Measurements from ENCODE around the gene PIAS3. TPM values are rescaled to one million over a fixed set of nuclear protein-coding genes. Genes with fewer than 3 reads are reported as not detected.
A peak's percentile ranks its signal among the peaks of the same experiment; 100 is the strongest.

PIAS3 gene
- total RNA-seq, 8 experiments from 2014 or later, result 8.2 to 24.9 (median 18.9) TPM

DNA sequence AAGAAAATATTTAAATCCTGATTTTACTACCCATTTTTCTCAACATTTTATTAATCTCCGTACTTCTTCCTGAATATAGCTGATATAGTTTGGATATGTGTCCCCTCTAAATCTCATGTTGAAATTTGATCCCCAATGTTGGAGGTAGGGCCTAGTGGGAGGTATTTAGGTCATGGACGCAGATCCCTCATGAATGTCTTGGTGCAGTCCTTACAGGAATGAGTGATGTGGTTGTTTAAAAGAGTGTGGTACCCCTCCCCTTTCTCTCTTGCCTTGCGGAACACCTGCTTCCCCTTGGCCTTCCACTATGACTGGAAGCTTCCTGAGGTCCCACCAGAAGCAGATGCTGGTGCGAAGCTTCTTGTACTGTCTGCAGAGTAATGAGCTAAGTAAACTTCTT, 52.5 kb downstream of the PIAS3 start:
- Histone ChIP-seq H3K4me1 (replicated peaks in 1 of 2) (peaks cover 0 to 6% of the 10 kb centered on the region in 2 donors), H3K27ac (no peak overlapping the region), H3K4me3 (no peak overlapping the region)
- WGBS, 10 experiments, result 84 to 100% (median 98%) methylated on average over 2 to 4 of the region's 4 CpGs; no CpG with 5 or more reads in 1 of the 10 experiments
- in situ Hi-C loops (cut with MboI; ENCODE audit: low pct_unique_long_range_greater_than_20kb in 2 of 9, low sequenced_read_pairs in 9 of 9, unreplicated experiment in 9 of 9), result no loop called here
- ATAC-seq (replicated peaks in 6 of 8), result no peak

DNA sequence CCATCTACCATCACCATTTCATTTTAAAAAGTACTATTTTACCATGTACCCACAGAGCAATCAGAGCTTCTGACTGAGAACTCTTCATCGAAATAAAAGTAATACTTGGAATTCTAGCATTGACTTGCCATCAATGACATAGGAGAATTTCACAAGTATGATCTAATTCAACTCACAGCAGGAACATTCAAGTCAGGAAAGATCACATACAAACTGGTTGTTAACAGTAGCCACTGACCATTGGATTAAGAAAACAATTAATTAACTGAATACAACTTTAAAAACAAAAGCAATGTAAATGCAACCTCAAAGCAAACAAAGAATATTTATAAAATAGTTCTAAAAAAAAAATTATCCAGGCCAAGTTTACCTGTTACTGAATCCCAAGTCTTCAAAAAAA, 53.8 kb downstream of the PIAS3 start:
- WGBS, 10 experiments, result 14 to 89% (median 72%) methylated on average over 1 of the region's 1 CpG; no CpG with 5 or more reads in 3 of the 10 experiments
- in situ Hi-C loops (cut with MboI; ENCODE audit: low pct_unique_long_range_greater_than_20kb in 2 of 9, low sequenced_read_pairs in 9 of 9, unreplicated experiment in 9 of 9), result no loop called here
- H3K4me3 ChIP-seq, result no peak overlapping the region
- ATAC-seq (replicated peaks in 6 of 8), result no peak
- peaks cover 0 to 6% of the 10 kb centered on the region in 2 donors for H3K4me1 ChIP-seq (replicated peaks in 1 of 2)
- no peak overlapping the region for H3K27ac ChIP-seq

DNA sequence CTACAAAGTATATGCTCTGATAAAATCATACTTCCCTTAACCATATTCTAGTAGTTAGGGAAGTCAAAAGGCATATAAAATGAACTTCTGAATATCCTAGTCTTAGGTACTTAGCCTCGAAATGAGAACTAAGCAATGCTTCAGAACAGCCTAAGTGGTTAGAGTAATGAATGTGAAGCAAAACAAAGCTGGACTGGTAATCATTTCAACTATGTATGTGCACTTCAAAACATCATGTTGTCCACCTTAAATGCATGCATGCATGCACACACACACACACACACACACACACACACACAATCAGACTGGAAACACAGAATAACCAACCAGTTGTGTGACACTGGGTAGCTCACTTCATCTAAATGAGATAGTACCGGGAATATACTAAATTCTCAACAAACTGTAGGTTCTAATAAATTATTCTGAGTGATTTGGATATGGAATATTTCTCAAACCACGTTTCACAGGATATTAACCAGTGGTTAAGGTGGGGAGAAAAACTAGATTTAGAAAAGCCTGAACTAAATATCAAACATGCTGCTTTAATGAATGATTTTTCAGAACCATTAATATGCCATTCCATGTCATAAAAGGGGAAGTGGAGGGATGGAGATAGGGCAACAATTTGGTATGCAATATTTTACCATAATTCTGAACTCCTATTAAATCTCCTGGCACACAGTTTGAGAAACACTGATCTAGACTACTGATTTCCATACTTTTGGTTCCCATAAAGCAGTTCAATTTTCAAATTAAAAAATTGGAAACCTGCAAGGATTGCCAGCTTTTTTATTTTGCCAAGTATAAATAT, 54.4 kb downstream of the PIAS3 start:
- in situ Hi-C loops (cut with MboI; ENCODE audit: low pct_unique_long_range_greater_than_20kb in 2 of 9, low sequenced_read_pairs in 9 of 9, unreplicated experiment in 9 of 9), result no loop called here
- no peak overlapping the region for H3K27ac ChIP-seq

DNA sequence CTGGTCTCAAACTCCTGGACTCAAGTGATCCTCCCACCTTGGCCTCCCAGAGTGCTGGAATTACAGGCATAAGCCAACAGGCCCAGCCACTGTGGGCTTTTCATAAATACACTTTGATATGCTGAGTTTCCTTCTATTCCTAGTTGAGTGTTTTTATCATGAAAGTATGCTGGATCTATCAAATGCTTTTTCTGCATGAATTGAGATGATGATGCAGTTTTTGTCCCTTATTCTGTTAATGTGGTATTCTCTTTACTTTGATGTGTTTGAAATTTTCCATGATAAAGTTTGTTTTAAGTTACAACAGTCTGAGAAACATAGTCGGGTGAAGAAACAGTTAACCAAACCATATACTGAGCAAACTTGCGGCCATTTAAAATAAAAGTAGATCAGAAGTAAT, 59.1 kb downstream of the PIAS3 start:
- Histone ChIP-seq H3K27ac (no peak overlapping the region), H3K4me1 (replicated peaks in 1 of 2) (peaks cover 0 to 6% of the 10 kb centered on the region in 2 donors), H3K4me3 (no peak overlapping the region)
- in situ Hi-C loops (cut with MboI; ENCODE audit: low pct_unique_long_range_greater_than_20kb in 2 of 9, low sequenced_read_pairs in 9 of 9, unreplicated experiment in 9 of 9), result no loop called here
- ATAC-seq (replicated peaks in 6 of 8), result no peak
- WGBS, 10 experiments, result 85 to 100% (median 98%) methylated on average over 1 to 2 of the region's 2 CpGs

More for the DNA sequence above, 54.4 kb downstream of the PIAS3 start:
- Histone ChIP-seq H3K4me1 (replicated peaks in 1 of 2) (peaks cover 0 to 6% of the 10 kb centered on the region in 2 donors), H3K4me3 (no peak overlapping the region)
- 57 to 86% (median 74%) methylated on average over 1 to 3 of the region's 3 CpGs; no CpG with 5 or more reads in 2 of the 10 experiments for WGBS, 10 experiments
- ATAC-seq (replicated peaks in 6 of 8), result peak in 1 of 8 experiments; percentile 17

Other genes starting within 250 kb of the PIAS3 start
- gene PDZK1, start 151.7 kb downstream of the PIAS3 start, total RNA-seq, result 1 to 10 TPM in 5 of 8 experiments, under 1 TPM in 3; 0.46 to 1.8 (median 1.2) TPM
- gene CD160, start 139.6 kb downstream of the PIAS3 start, total RNA-seq, result 1 to 10 TPM in 7 of 8 experiments, under 1 TPM in 1; 0.71 to 3.6 (median 2.3) TPM
- 10 to 100 TPM in 7 of 8 experiments, 1 to 10 TPM in 1; 7.2 to 18.7 (median 16.3) TPM for gene RNF115, start 35.0 kb downstream of the PIAS3 start, total RNA-seq
- 10 to 100 TPM; 26.7 to 54.6 (median 32.0) TPM for gene POLR3C, start 34.9 kb downstream of the PIAS3 start, total RNA-seq
- gene NUDT17, start 13.5 kb downstream of the PIAS3 start, total RNA-seq, result 1 to 10 TPM; 1.6 to 7.2 (median 3.1) TPM
- gene ANKRD35, start 26.8 kb upstream of the PIAS3 start, total RNA-seq, result 1 to 10 TPM in 1 of 8 experiments, under 1 TPM in 5, not detected in 2; 0.15 to 1.4 (median 0.32) TPM
- 1 to 10 TPM in 3 of 8 experiments, under 1 TPM in 5; 0.27 to 5.7 (median 0.84) TPM for gene ITGA10, start 51.0 kb upstream of the PIAS3 start, total RNA-seq
- 10 to 100 TPM; 16.6 to 31.0 (median 23.8) TPM for gene PEX11B, start 59.6 kb upstream of the PIAS3 start, total RNA-seq
- gene RBM8A, start 68.4 kb upstream of the PIAS3 start, total RNA-seq, result 100 to 1,000 TPM in 7 of 8 experiments, 10 to 100 TPM in 1; 95.3 to 325 (median 176) TPM
- 10 to 100 TPM; 15.9 to 34.4 (median 23.2) TPM for gene LIX1L, start 98.9 kb upstream of the PIAS3 start, total RNA-seq
- 1 to 10 TPM; 1.1 to 3.8 (median 1.8) TPM for gene ANKRD34A, start 105.5 kb upstream of the PIAS3 start, total RNA-seq
- 10 to 100 TPM; 12.5 to 55.4 (median 38.4) TPM for gene POLR3GL, start 105.6 kb upstream of the PIAS3 start, total RNA-seq
- gene TXNIP, start 137.5 kb upstream of the PIAS3 start, total RNA-seq, result 1,000 to 10,000 TPM in 2 of 8 experiments, 100 to 1,000 TPM in 5, 10 to 100 TPM in 1; 43.6 to 1,017 (median 442) TPM
- under 1 TPM in 5 of 8 experiments, not detected in 3; 0.11 to 0.40 (median 0.32) TPM for gene HJV, start 162.7 kb upstream of the PIAS3 start, total RNA-seq

Measured in motor neuron (in vitro differentiated cells).